ENCODE data around the gene SLC45A2.

The SLC45A2 gene

GRCh38 chr5:34028349-34028748 is 43.9 kb upstream of the SLC45A2 start:
- Histone ChIP-seq H3K9me3 (ENCODE audit: severe bottlenecking) (no peaks in the 10 kb centered on the region), H3K27me3 (ENCODE audit: insufficient read depth, poor library complexity, severe bottlenecking) (no peaks in the 10 kb centered on the region), H3K27ac (ENCODE audit: poor library complexity, severe bottlenecking) (no peak overlapping the region), H3K36me3 (ENCODE audit: low read depth) (no peaks in the 10 kb centered on the region), H3K4me1 (ENCODE audit: insufficient read depth, poor library complexity, severe bottlenecking) (no peaks in the 10 kb centered on the region), H3K4me3 (ENCODE audit: severe bottlenecking) (no peak overlapping the region)
- TF ChIP-seq CTCF (IDR thresholded peaks at IDR 0.05; ENCODE audit: poor library complexity, severe bottlenecking) = no peak
- no peak for DNase-seq (ENCODE audit: low spot score)
- no peak for ATAC-seq (ENCODE audit: low read depth)

GRCh38 chr5:34026089-34026761 is 41.7 kb upstream of the SLC45A2 start:
- no peak for TF ChIP-seq CTCF (IDR thresholded peaks at IDR 0.05; ENCODE audit: poor library complexity, severe bottlenecking)
- no peaks in the 10 kb centered on the region for H3K36me3 ChIP-seq (ENCODE audit: low read depth)
- DNase-seq (ENCODE audit: low spot score) (no peak), ATAC-seq (ENCODE audit: low read depth) (no peak)
- H3K4me3 ChIP-seq (ENCODE audit: severe bottlenecking) = no peak overlapping the region
- H3K27ac ChIP-seq (ENCODE audit: poor library complexity, severe bottlenecking) = no peak overlapping the region
- no peaks in the 10 kb centered on the region for H3K9me3 ChIP-seq (ENCODE audit: severe bottlenecking)
- no peaks in the 10 kb centered on the region for H3K27me3 ChIP-seq (ENCODE audit: insufficient read depth, poor library complexity, severe bottlenecking)
- H3K4me1 ChIP-seq (ENCODE audit: insufficient read depth, poor library complexity, severe bottlenecking) = no peaks in the 10 kb centered on the region

GRCh38 chr5:34022121-34022705 is 37.7 kb upstream of the SLC45A2 start:
- Histone ChIP-seq H3K36me3 (ENCODE audit: low read depth) (no peaks in the 10 kb centered on the region), H3K9me3 (ENCODE audit: severe bottlenecking) (no peaks in the 10 kb centered on the region), H3K4me1 (ENCODE audit: insufficient read depth, poor library complexity, severe bottlenecking) (no peaks in the 10 kb centered on the region), H3K27me3 (ENCODE audit: insufficient read depth, poor library complexity, severe bottlenecking) (no peaks in the 10 kb centered on the region), H3K27ac (ENCODE audit: poor library complexity, severe bottlenecking) (no peak overlapping the region), H3K4me3 (ENCODE audit: severe bottlenecking) (no peak overlapping the region)
- ATAC-seq (ENCODE audit: low read depth) (peak; percentile 64; the same call in 2 of the 3 replicates), DNase-seq (ENCODE audit: low spot score) (no peak)
- no peak for TF ChIP-seq CTCF (IDR thresholded peaks at IDR 0.05; ENCODE audit: poor library complexity, severe bottlenecking)

- Histone ChIP-seq H3K4me3 (ENCODE audit: severe bottlenecking) (no peak overlapping the region), H3K36me3 (ENCODE audit: low read depth) (no peaks in the 10 kb centered on the region), H3K9me3 (ENCODE audit: severe bottlenecking) (no peaks in the 10 kb centered on the region), H3K4me1 (ENCODE audit: insufficient read depth, poor library complexity, severe bottlenecking) (no peaks in the 10 kb centered on the region), H3K27ac (ENCODE audit: poor library complexity, severe bottlenecking) (no peak overlapping the region), H3K27me3 (ENCODE audit: insufficient read depth, poor library complexity, severe bottlenecking) (no peaks in the 10 kb centered on the region)
- ATAC-seq (ENCODE audit: low read depth) = no peak
- no peak for DNase-seq (ENCODE audit: low spot score)
- no peak for TF ChIP-seq CTCF (IDR thresholded peaks at IDR 0.05; ENCODE audit: poor library complexity, severe bottlenecking)
These were observed 36.8 kb upstream of the SLC45A2 start for GRCh38 chr5:34021334-34021733.

- TF ChIP-seq CTCF (IDR thresholded peaks at IDR 0.05; ENCODE audit: poor library complexity, severe bottlenecking) = no peak
- H3K27ac ChIP-seq (ENCODE audit: poor library complexity, severe bottlenecking) = no peak overlapping the region
- no peaks in the 10 kb centered on the region for H3K9me3 ChIP-seq (ENCODE audit: severe bottlenecking)
- no peaks in the 10 kb centered on the region for H3K4me1 ChIP-seq (ENCODE audit: insufficient read depth, poor library complexity, severe bottlenecking)
- H3K4me3 ChIP-seq (ENCODE audit: severe bottlenecking) = no peak overlapping the region
- DNase-seq (ENCODE audit: low spot score) (no peak), ATAC-seq (ENCODE audit: low read depth) (no peak)
- no peaks in the 10 kb centered on the region for H3K36me3 ChIP-seq (ENCODE audit: low read depth)
- no peaks in the 10 kb centered on the region for H3K27me3 ChIP-seq (ENCODE audit: insufficient read depth, poor library complexity, severe bottlenecking)
These were observed 36.2 kb upstream of the SLC45A2 start for GRCh38 chr5:34020726-34021125.

All from RWPE2 (cell line).